K562 (cell line): ENCODE measurements around the gene KASH5. TPM values are rescaled to one million over a fixed set of nuclear protein-coding genes. Genes with fewer than 3 reads are reported as not detected.
A peak's percentile ranks its signal among the peaks of the same experiment; 100 is the strongest.

ENCODE experiments used
- AFF1 ChIP-seq, 2 experiments: fragments of 450-650 bp; IDR thresholded peaks; 2 replicates each; pipeline ENCODE4 v1.6.1; 2018; ENCODE audit warnings: mild to moderate bottlenecking in 2 of 2, low read depth in 1 of 2; ENCODE audit not compliant: partially characterized antibody in 2 of 2
- BCOR ChIP-seq: fragments of 450-650 bp; IDR thresholded peaks from 2 replicates; pipeline ENCODE4 v1.6.1; 2016
- CBX3 ChIP-seq, 2 experiments: IDR thresholded peaks; 1 replicate in 1 of 2; 2 replicates in 1 of 2; pipeline ENCODE4 v1.6.1; 2012; ENCODE audit warnings: inconsistent platforms in 2 of 2, low read length in 2 of 2, borderline replicate concordance in 1 of 2, control low read depth in 1 of 2
- CSDE1 ChIP-seq, 2 experiments: fragments of 450-650 bp; IDR thresholded peaks; 2 replicates each; pipeline ENCODE4 v1.6.1; 2016; ENCODE audit warnings: mild to moderate bottlenecking in 1 of 2
- CTBP1 ChIP-seq: fragments of 450-650 bp; IDR thresholded peaks from 2 replicates; pipeline ENCODE4 v1.6.1; 2016; ENCODE audit warnings: borderline replicate concordance
- E2F3 ChIP-seq: fragments of 250-450 bp; sonication (Bioruptor Pico); IDR thresholded peaks from 2 replicates; pipeline ENCODE4 v1.4.0; 2020; ENCODE audit warnings: mild to moderate bottlenecking
- FOXM1 ChIP-seq, 2 experiments: fragments of 450-650 bp in 1 of 2; sonication (generic) in 1 of 2; formaldehyde crosslinking in 1 of 2; IDR thresholded peaks; 2 replicates each; pipeline versions ENCODE4 v1.6.1 to v1.9.0; 2017 to 2022; ENCODE audit warnings: low read depth in 2 of 2, mild to moderate bottlenecking in 2 of 2, missing genetic modification reagents in 1 of 2, moderate library complexity in 1 of 2
- NR2F6 ChIP-seq: fragments of 450-650 bp; formaldehyde crosslinking; IDR thresholded peaks from 2 replicates; pipeline ENCODE4 v1.4.0; 2020; ENCODE audit warnings: mild to moderate bottlenecking
- RBM25 ChIP-seq: fragments of 200-400 bp; formaldehyde crosslinking; IDR thresholded peaks from 2 replicates; pipeline ENCODE4 v1.6.1; 2018; ENCODE audit warnings: low read length, low read depth, moderate library complexity; ENCODE audit not compliant: severe bottlenecking
- TCF3 ChIP-seq: sonication (generic); formaldehyde crosslinking; IDR thresholded peaks from 2 replicates; pipeline ENCODE4 v1.4.0; 2020; ENCODE audit warnings: mild to moderate bottlenecking, missing genetic modification reagents
- TGIF2 ChIP-seq: sonication (generic); formaldehyde crosslinking; IDR thresholded peaks from 2 replicates; pipeline ENCODE4 v1.8.1; 2022; ENCODE audit warnings: mild to moderate bottlenecking, missing genetic modification reagents, moderate library complexity
- WHSC1 ChIP-seq: IDR thresholded peaks from one replicate; pipeline ENCODE4 v1.6.1; 2012; ENCODE audit warnings: low read length, control low read depth, inconsistent platforms
- YBX1 ChIP-seq: fragments of 450-650 bp; IDR thresholded peaks from 2 replicates; pipeline ENCODE4 v1.7.1; 2016; ENCODE audit warnings: mild to moderate bottlenecking
- polyA plus RNA-seq, 8 experiments: library from polyadenylated mRNA; depleted of rRNA in 4 of 8; stranded (reverse) in 5 of 8; unstranded in 3 of 8; fragments of >200 nt; fragmentation: Nextera tagmentation in 2 of 8; fragmentation: Illumina TruSeq in 1 of 8; extraction: Ambion mirVana in 2 of 8; extraction: Trizol in 1 of 8; gene quantifications; 2 replicates each; pipeline versions ENCODE4 v1.2.1 to v1.2.3, GENCODE V29; 2011 to 2014; ENCODE audit warnings: inconsistent platforms in 1 of 8, missing spikeins in 1 of 8
- total RNA-seq, 7 experiments: library from RNA; depleted of rRNA in 6 of 7; stranded (reverse); fragments of >200 nt in 6 of 7; fragmentation: Illumina TruSeq in 2 of 7; extraction: Trizol in 2 of 7; gene quantifications; 2 replicates each; pipeline versions ENCODE4 v1.2.1 to v1.2.3, GENCODE V29; 2011 to 2021; ENCODE audit warnings: low replicate concordance in 1 of 7
- TF ChIP-seq, protein P1 (sequence below), 2 experiments: fragments of 450-650 bp in 1 of 2; sonication (generic) in 1 of 2; formaldehyde crosslinking; conservative IDR thresholded peaks; 2 replicates each; pipeline versions ENCODE4 v1.4.0 to v1.8.1; 2020 to 2022; ENCODE audit warnings: mild to moderate bottlenecking in 1 of 2, missing genetic modification reagents in 1 of 2

Gene KASH5
- total and polyA plus RNA-seq, 9 of the 15 experiments (the other 6 are each of a cell fraction or from before 2014, with no cell fraction given), result 0.07 to 0.84 (median 0.34) TPM; not detected in 1

DNA sequence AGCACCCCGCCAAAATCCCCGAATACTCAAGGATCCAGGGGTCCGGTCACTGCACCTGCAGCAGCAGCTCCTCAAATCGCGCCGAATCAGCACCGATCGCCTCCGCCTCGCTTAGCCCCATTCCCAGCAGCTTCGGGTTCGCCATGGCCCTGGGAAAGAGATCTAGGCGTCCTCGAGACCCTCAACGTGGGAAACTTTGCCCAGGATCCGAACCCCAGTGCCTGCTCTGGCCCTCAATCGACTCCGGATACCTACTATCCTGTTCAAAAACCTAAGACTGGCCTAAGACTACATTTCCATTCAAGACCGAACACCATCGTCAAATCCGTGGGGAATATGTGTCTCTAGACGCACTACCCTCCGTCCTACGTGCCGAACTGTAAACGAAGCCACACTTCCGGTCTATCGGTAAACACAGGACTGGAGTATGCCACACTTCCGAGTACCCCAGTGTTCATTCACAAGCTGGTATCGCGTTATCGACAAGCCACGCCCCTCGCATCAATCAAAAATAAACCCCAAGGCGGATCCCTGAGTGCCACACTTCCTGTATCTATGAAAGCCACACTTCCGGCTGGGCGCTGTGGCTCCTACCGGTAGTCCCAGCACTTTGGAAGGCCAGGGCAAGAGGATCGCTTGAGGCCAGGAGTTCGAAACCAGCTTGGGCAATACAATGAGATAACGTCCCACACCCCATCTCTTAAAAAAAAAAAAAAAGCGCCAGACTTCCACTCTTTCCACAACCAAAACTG lies 63.6 kb downstream of the KASH5 start, which contains the start of gene PIH1D1 (continued):
- TF ChIP-seq FOXM1 (IDR thresholded peaks at IDR 0.05; ENCODE audit: low read depth), result 0 out of 2 replicates have a peak, but pooled peaks have one; percentile 14
- no peak for TF ChIP-seq FOXM1 (CRISPR knock-in tag; IDR thresholded peaks at IDR 0.05; ENCODE audit: low read depth)
- TF ChIP-seq NR2F6, result no peak
- peak; percentile 4; the same call in 1 of the 2 replicates for TF ChIP-seq TCF3 (CRISPR knock-in tag)
- peak in 1 of 2 experiments; percentile 61 for TF ChIP-seq AFF1 (IDR thresholded peaks at IDR 0.05; ENCODE audit: low read depth in 1 of 2, partially characterized antibody in 2 of 2)
- TF ChIP-seq WHSC1, result no peak
- peak; percentile 79 for TF ChIP-seq E2F3 (CRISPR knock-in tag)
- TF ChIP-seq RBM25, result peak; percentile 8
- TF ChIP-seq CSDE1 (IDR thresholded peaks at IDR 0.05), result no peak
- peak; percentile 71; the same call in 1 of the 2 replicates for TF ChIP-seq BCOR
- no peak for TF ChIP-seq TGIF2 (CRISPR knock-in tag)
- TF ChIP-seq YBX1, result no peak
- 0 out of 2 replicates have a peak, but pooled peaks have one; percentile 11 for TF ChIP-seq CTBP1
- TF ChIP-seq, protein P1, sequence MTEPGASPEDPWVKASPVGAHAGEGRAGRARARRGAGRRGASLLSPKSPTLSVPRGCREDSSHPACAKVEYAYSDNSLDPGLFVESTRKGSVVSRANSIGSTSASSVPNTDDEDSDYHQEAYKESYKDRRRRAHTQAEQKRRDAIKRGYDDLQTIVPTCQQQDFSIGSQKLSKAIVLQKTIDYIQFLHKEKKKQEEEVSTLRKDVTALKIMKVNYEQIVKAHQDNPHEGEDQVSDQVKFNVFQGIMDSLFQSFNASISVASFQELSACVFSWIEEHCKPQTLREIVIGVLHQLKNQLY (CRISPR knock-in tag; conservative IDR thresholded peaks at IDR 0.05), result no peak
- peak in 1 of 2 experiments; percentile 21; a peak in 1 of 3 replicates for TF ChIP-seq CBX3 (IDR thresholded peaks at IDR 0.05; ENCODE audit: borderline replicate concordance in 1 of 2, low read length in 2 of 2)
